ENCODE measurements around the gene ULK4. TPM values are rescaled to one million over a fixed set of nuclear protein-coding genes. Genes with fewer than 3 reads are reported as not detected.

ULK4 gene
- polyA plus RNA-seq, 1 of the 3 experiments (the other 2 are of a cell fraction), result 6.2 TPM

DNA sequence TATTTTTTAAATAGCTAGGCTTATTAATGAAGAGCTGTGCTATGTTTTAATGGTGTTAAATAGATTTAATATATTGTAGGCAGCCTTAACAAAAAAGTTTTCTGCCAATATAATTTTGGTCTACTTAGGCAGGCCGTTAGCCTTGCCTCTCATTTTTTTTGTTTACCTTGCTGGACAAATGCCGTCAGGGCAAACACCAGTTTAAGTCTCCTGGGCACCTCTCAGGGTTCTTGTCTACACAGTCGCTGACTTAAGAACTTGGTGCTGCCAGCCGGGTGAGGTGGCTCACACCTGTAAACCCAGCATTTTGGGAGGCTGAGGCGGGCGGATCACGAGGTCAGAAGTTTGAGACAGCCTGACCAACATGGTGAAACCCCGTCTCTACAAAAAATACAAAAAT lies 153.3 kb downstream of the ULK4 start:
- no peak for DNase-seq
- Histone ChIP-seq H3F3A (replicated peaks; ENCODE audit: insufficient read depth) (peaks cover 4% of the 10 kb centered on the region), H3K9me2 (no peaks in the 10 kb centered on the region), H4K20me1 (ENCODE audit: insufficient read depth) (no peaks in the 10 kb centered on the region), H3K36me3 (replicated peaks in 1 of 2; ENCODE audit: control insufficient read depth in 1 of 2, insufficient read depth in 2 of 2, low read length in 1 of 2) (no peaks in the 10 kb centered on the region), H3K4me1 (ENCODE audit: control insufficient read depth in 1 of 2, insufficient read depth in 2 of 2, low read depth in 1 of 2, low read length in 1 of 2) (peaks cover 0 to 2% of the 10 kb centered on the region in 2 experiments; a peak in 1 of 4 replicates), H3K27me3 (ENCODE audit: insufficient read depth) (no peaks in the 10 kb centered on the region), H3K9me3 (no peaks in the 10 kb centered on the region), H3K27ac (ENCODE audit: low read depth in 2 of 2, low read length in 1 of 2) (no peak overlapping the region), H3K79me2 (ENCODE audit: insufficient read depth) (no peaks in the 10 kb centered on the region), H3K4me3 (ENCODE audit: low read depth in 2 of 2, low read length in 1 of 2) (no peak overlapping the region), H3K4me2 (no peak overlapping the region), H2AFZ (ENCODE audit: low read depth) (no peak overlapping the region), H3K9ac (no peak overlapping the region)
- TF ChIP-seq TCF12 (IDR thresholded peaks at IDR 0.05), result no peak
- no peak for TF ChIP-seq SIN3A (IDR thresholded peaks at IDR 0.05; ENCODE audit: borderline replicate concordance, low read depth, low read length)
- no peak for TF ChIP-seq GABPA (IDR thresholded peaks at IDR 0.05; ENCODE audit: low read depth)
- no peak for TF ChIP-seq POLR2AphosphoS5 (IDR thresholded peaks at IDR 0.05; ENCODE audit: low read depth, low read length)
- no peak for TF ChIP-seq ELF1 (IDR thresholded peaks at IDR 0.05)
- TF ChIP-seq CHD2 (IDR thresholded peaks at IDR 0.05; ENCODE audit: low read length, partially characterized antibody), result no peak
- TF ChIP-seq, protein P1, sequence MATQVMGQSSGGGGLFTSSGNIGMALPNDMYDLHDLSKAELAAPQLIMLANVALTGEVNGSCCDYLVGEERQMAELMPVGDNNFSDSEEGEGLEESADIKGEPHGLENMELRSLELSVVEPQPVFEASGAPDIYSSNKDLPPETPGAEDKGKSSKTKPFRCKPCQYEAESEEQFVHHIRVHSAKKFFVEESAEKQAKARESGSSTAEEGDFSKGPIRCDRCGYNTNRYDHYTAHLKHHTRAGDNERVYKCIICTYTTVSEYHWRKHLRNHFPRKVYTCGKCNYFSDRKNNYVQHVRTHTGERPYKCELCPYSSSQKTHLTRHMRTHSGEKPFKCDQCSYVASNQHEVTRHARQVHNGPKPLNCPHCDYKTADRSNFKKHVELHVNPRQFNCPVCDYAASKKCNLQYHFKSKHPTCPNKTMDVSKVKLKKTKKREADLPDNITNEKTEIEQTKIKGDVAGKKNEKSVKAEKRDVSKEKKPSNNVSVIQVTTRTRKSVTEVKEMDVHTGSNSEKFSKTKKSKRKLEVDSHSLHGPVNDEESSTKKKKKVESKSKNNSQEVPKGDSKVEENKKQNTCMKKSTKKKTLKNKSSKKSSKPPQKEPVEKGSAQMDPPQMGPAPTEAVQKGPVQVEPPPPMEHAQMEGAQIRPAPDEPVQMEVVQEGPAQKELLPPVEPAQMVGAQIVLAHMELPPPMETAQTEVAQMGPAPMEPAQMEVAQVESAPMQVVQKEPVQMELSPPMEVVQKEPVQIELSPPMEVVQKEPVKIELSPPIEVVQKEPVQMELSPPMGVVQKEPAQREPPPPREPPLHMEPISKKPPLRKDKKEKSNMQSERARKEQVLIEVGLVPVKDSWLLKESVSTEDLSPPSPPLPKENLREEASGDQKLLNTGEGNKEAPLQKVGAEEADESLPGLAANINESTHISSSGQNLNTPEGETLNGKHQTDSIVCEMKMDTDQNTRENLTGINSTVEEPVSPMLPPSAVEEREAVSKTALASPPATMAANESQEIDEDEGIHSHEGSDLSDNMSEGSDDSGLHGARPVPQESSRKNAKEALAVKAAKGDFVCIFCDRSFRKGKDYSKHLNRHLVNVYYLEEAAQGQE (IDR thresholded peaks at IDR 0.05; ENCODE audit: low read depth, low read length), result no peak
- no peak for TF ChIP-seq SMC3 (IDR thresholded peaks at IDR 0.05; ENCODE audit: low read depth, low read length)
- no peak for TF ChIP-seq RXRA (IDR thresholded peaks at IDR 0.05; ENCODE audit: borderline replicate concordance, low read depth)
- no peak for TF ChIP-seq JUND (IDR thresholded peaks at IDR 0.05)
- TF ChIP-seq TAF1 (IDR thresholded peaks at IDR 0.05; ENCODE audit: borderline replicate concordance, low read depth, low read length), result no peak
- TF ChIP-seq EZH2phosphoT487 (IDR thresholded peaks at IDR 0.05; ENCODE audit: borderline replicate concordance, low read depth), result no peak
- TF ChIP-seq RAD21 (IDR thresholded peaks at IDR 0.05; ENCODE audit: low read length), result no peak
- TF ChIP-seq, protein P2, sequence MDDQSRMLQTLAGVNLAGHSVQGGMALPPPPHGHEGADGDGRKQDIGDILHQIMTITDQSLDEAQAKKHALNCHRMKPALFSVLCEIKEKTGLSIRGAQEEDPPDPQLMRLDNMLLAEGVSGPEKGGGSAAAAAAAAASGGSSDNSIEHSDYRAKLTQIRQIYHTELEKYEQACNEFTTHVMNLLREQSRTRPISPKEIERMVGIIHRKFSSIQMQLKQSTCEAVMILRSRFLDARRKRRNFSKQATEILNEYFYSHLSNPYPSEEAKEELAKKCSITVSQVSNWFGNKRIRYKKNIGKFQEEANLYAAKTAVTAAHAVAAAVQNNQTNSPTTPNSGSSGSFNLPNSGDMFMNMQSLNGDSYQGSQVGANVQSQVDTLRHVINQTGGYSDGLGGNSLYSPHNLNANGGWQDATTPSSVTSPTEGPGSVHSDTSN (IDR thresholded peaks at IDR 0.05), result no peak
- TF ChIP-seq, protein P3, sequence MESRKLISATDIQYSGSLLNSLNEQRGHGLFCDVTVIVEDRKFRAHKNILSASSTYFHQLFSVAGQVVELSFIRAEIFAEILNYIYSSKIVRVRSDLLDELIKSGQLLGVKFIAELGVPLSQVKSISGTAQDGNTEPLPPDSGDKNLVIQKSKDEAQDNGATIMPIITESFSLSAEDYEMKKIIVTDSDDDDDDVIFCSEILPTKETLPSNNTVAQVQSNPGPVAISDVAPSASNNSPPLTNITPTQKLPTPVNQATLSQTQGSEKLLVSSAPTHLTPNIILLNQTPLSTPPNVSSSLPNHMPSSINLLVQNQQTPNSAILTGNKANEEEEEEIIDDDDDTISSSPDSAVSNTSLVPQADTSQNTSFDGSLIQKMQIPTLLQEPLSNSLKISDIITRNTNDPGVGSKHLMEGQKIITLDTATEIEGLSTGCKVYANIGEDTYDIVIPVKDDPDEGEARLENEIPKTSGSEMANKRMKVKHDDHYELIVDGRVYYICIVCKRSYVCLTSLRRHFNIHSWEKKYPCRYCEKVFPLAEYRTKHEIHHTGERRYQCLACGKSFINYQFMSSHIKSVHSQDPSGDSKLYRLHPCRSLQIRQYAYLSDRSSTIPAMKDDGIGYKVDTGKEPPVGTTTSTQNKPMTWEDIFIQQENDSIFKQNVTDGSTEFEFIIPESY (IDR thresholded peaks at IDR 0.05; ENCODE audit: borderline replicate concordance, low read depth), result no peak
- TF ChIP-seq, protein P4, sequence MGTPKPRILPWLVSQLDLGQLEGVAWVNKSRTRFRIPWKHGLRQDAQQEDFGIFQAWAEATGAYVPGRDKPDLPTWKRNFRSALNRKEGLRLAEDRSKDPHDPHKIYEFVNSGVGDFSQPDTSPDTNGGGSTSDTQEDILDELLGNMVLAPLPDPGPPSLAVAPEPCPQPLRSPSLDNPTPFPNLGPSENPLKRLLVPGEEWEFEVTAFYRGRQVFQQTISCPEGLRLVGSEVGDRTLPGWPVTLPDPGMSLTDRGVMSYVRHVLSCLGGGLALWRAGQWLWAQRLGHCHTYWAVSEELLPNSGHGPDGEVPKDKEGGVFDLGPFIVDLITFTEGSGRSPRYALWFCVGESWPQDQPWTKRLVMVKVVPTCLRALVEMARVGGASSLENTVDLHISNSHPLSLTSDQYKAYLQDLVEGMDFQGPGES (IDR thresholded peaks at IDR 0.05; ENCODE audit: low read depth, low read length), result no peak
- CTCF ChIA-PET, result no interaction called here
- POLR2A ChIA-PET, result no interaction called here
- WGBS (ENCODE audit: low lambda C conversion rate), result 95% methylated on average over 8 of the region's 8 CpGs
